IPS-18c (cell line): ENCODE results near the gene CYP26C1.

Experiments
- H3K4me3 ChIP-seq: 2 replicates; pipeline ENCODE4 v1.7.0; 2013; ENCODE audit warnings: low read depth, mild to moderate bottlenecking, low read length, moderate library complexity; ENCODE audit not compliant: insufficient read depth
- H3K9me3 ChIP-seq: one replicate; pipeline ENCODE4 v1.6.1; 2013; ENCODE audit warnings: mild to moderate bottlenecking, low read length, moderate library complexity; ENCODE audit not compliant: control insufficient read depth, insufficient read depth

The CYP26C1 gene, protein sequence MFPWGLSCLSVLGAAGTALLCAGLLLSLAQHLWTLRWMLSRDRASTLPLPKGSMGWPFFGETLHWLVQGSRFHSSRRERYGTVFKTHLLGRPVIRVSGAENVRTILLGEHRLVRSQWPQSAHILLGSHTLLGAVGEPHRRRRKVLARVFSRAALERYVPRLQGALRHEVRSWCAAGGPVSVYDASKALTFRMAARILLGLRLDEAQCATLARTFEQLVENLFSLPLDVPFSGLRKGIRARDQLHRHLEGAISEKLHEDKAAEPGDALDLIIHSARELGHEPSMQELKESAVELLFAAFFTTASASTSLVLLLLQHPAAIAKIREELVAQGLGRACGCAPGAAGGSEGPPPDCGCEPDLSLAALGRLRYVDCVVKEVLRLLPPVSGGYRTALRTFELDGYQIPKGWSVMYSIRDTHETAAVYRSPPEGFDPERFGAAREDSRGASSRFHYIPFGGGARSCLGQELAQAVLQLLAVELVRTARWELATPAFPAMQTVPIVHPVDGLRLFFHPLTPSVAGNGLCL

DNA sequence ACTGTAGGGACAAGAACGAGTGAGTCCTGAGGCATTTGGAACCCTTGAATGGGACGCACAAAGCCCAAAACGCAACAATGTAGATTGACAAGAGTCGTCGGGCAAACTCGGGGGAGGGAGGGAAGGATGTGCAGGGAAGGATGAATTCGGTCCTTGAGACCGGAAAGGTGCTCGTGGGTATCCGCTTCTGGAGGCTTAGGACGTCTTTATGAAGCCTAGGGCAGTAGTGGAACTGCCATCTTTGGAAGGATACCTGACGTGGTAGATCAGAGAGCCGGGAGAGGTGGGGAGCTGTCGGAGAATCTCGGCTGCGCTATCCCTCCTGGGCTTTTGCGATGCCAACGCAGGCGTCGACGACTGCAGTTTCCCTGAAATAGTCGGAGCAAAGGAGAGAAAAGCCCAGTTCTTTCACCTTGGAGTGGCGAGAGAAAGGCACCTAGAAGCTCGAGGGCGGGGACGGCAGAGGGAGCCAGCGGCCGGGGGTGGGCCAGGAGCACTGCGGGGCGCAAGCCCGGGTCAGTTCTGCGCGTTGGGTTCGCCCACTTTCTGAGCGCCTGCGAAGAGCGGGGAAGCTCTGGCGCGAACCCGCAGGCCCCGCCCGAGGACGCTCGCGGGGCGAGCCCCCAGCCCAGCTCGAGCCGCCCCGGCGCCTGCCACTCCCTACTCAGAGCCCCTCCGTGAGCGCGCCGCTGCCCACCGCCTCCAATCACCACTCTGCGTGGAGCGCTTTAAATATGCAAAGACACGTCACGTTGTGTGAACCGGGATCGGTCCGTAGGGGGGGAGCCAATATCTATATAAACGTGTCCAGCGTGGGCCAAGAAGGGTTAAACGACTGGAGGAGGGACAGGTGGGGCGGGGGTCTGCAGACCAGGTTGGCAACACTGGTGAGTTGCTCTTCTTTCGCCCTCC, at the start of gene CYP26C1:
CYP26C1 (plus strand) TSS at position 824 of the 912 bp plus-strand sequence. CDS start 466 bp downstream, outside the sequence.
- H3K4me3 ChIP-seq: peak within 1 kb of the TSS; percentile 44
- H3K9me3 ChIP-seq: no peaks in the 10 kb centered on the region

DNA sequence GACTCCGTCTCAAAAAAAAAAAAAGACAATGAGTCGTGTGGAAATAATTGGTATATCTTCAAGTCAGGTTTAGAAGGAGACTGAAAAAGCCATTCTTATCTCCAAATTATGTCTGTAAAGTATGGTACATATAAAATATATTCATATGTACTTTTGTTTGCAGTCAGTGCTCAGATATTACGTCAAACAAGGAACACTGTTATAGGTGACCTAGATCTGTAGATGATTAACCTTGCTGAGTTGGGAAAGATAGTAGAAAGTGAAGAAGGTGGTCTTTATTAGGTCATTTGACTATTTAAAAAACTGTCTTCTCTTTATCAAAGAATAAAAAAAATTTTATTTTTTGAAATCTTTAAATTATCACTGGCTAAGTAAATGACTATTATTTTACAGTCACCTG, 44.9 kb upstream of the CYP26C1 start:
- Histone ChIP-seq H3K4me3 (no peak overlapping the region), H3K9me3 (no peaks in the 10 kb centered on the region)

DNA sequence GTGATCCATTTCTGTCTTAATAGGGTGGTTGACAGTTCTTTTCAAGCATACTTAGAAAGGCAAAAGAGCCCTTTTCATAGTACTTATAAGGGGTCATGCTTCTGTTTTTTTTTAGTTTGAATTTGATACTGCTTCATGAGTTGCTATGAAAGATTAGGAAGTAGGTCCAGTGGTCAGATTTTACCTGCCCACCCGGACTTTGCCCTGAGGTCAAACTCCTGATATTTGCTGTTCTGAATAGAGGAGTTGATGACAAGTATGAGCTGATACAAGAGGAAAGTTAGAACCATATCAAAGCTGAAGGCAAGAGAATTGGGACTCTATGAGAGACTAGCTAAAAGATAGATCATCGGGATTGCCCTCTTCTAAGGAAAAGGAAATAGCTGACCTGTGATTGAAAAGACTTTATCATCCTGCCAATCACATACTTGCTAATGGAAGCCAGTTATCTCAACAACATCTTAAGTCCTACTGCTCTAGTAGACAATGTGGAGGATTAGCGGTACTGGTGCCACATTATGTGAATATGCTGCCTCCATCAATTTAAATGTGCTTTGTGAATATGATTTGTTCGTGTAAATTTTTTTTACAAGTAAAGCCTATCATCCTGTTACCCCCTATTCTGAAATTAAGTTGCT, 37.5 kb upstream of the CYP26C1 start:
- no peaks in the 10 kb centered on the region for H3K9me3 ChIP-seq
- H3K4me3 ChIP-seq: no peak overlapping the region

DNA sequence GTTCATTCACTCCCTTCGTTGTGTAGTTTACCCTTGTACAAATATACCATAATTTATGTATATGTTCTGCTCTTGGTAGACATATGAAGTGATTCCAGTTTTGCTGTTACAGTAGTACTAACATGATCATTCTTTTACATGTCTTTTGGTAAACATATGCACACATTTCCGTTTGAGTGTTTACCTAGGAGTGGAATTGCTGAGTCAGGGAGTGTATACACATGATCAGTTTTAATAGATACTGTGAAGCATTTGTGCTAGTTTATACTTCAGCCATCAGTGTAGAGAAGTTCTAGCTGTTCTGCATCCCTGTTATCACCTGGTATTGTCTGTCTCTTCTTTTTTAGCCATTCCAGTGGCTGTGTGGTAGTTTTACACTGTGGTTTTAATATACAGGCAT, 34.5 kb upstream of the CYP26C1 start:
- H3K4me3 ChIP-seq: no peak overlapping the region
- H3K9me3 ChIP-seq: no peaks in the 10 kb centered on the region

DNA sequence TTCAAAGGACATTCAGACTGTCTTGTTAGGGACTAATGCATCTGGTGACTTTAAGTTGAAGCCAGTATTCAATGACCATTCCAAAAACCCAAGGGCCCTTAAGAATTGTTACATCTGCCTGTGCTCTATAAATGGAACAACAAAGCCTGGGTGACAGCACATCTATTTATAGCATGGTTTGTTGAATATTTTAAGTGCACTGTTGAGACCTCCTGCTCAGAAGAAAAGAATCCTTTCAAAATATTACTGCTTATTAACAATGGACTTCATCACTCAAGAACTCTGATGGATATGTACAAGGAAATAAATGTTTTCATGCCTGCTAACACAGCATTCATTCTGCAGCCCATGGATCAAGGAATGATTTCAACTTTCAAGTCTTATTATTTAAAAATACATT, 33.1 kb upstream of the CYP26C1 start:
- H3K9me3 ChIP-seq: no peaks in the 10 kb centered on the region
- no peak overlapping the region for H3K4me3 ChIP-seq

DNA sequence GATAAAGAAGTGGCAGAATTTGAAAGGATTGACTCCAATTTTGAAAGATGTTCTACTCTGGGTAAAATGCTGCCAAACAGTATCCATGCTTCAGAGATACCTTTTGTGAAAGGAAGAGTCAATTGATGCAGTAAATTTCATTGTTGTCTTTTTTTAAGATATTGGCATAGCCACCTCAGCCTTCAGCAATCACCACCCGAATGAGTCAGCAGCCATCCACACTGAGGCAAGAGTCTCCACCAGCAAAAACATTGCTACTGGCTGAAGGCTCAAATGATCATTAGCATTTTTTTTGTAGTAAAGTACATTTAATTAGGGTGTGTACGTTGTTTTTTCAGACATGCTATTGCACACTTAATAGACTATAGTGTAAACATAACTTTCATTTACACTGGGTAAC, 31.7 kb upstream of the CYP26C1 start:
- no peaks in the 10 kb centered on the region for H3K9me3 ChIP-seq
- H3K4me3 ChIP-seq: no peak overlapping the region

DNA sequence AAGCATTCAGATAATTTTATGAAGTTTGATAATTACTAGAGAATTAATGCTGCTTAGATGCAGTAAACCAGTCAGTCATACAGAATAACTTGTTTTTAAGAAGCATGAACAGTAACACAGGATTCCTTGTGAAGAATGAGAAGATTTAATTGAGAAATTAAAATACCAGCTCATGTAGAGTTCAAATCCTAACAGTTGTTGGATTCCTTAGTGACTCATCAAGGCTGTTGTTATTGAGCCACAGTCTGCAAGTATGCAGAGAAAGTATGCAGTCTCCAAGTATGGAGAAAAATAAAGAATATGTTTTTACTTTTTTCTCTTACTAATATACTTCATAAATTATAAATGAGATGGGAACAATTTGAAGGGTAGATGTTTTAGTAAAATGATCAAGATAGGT, 30.2 kb upstream of the CYP26C1 start:
- Histone ChIP-seq H3K4me3 (no peak overlapping the region), H3K9me3 (no peaks in the 10 kb centered on the region)

DNA sequence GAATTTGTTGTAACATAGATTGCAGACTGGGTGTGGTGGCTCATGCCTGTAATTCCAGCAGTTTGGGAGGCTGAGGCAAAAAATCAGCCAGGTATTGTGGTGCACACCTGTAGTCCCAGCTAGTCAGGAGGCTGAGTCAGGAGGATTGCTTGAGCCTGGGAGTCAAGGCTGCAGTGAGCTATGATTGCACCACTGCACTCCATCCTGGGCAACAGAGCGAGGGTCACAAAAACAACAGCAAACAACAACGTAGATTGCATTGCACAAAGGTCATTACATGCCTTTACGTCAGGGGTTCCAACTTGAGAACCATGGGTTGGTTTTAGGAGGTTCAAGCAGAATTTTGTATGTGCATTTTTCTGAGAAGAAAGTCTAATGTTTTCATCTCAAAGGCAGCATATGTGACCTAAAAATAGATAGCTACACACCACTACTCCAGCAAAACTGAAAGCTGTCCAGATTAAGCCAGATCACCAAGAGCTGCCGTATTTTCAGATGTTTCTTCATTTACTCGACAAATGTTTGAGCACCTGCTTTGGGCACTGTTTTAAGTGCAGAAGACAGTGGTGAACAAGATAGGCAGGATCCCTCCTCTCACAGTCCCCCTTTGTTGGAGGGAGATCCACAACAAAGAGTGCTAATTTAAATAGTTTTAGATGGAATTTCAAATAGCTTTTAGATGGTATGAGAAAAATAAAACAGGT, 28.3 kb upstream of the CYP26C1 start:
- Histone ChIP-seq H3K4me3 (no peak overlapping the region), H3K9me3 (no peaks in the 10 kb centered on the region)

DNA sequence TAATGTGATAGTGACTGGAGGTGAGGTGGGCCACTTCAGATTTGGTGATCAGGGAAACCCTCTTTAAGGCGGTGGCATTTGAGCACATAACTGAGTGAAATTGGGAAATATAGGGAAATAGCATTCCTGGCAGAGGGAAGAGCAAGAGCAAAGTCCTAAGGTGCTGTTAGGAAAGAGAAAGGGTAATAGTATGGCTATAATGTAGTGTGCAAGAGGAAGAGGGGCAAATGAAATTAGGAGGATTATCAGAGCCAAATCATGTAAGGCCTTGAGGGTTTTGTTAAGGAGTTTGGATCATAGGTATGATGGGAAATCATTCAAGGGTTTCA, 27.8 kb upstream of the CYP26C1 start:
- H3K9me3 ChIP-seq: no peaks in the 10 kb centered on the region
- H3K4me3 ChIP-seq: no peak overlapping the region

DNA sequence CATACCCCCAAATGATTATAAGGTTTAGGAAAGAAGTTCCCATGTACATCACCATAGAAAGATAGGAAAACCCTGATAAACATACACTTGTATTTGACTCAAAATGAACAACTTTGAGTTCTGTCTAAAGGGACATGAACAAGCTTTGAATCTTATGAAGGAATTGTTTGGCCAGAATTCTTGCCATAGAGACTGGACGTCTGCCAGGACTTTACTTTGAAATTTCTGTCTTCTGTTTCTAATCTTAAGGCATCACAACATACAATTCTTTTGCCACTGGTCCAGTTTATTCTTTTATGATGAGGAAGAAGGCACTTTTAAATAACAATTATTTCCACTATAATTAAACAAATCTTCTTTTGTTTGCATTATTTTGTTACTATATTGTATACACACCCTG, 26.2 kb upstream of the CYP26C1 start:
- Histone ChIP-seq H3K9me3 (no peaks in the 10 kb centered on the region), H3K4me3 (no peak overlapping the region)

DNA sequence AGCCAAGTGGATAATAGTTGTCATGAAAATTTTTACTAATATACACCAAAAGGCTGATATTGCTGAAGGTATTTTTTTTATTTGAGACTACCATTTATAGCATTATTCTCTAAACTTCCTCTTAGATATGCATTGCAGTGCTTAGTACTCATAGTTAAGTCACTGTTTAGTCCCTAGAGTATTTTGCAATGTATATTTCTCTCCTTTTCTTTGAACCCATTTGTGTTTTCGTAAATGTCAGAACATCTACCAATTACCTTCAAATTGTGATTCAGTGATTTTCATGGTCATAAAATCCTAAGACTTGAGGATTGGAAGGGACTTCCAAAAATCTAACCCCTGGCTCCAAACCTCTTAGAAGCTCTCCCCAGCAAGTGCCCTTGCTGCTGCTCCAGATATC, 21.5 kb upstream of the CYP26C1 start:
- H3K9me3 ChIP-seq: no peaks in the 10 kb centered on the region

DNA sequence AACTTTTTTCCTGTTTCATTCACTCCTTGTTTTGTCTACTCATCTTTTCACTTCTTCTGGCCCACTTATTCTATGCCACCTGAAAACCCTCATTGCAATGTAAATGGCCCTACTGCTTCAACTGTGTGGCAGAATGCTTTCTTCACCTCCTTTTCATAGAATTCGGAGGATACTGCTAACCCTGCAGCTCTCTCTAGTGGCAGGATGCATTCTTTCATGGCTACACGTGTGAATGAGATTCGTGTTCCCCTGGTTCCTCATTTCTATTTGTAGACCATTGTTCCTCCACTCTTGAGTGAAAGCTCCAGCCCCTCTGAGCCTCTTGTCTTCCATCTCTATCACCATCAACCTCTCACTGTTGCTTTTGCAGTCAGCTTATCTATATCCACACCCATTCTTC, 20.9 kb upstream of the CYP26C1 start:
- Histone ChIP-seq H3K9me3 (no peaks in the 10 kb centered on the region), H3K4me3 (no peak overlapping the region)

More for the DNA sequence above, 21.5 kb upstream of the CYP26C1 start:
- no peak overlapping the region for H3K4me3 ChIP-seq

DNA sequence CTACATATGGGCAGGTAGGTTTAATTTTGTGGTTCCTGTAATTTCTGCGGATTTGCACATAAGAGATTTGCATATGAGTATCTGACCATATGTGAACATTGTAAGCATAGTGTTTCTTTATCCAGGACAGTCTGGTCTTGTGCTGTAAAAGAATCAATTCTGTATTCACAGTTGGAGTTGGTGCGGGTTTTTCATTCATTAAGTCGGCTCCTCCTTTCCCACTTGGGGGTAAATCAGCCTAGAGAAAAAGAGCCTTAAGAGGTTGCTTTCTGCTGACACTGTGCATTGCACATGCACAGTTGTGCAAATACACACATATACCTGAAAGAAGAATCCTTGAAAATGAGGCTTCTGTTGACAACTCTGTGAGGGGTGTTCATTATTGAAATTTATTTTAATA, 6.1 kb upstream of the CYP26C1 start:
- H3K4me3 ChIP-seq: no peak overlapping the region

DNA sequence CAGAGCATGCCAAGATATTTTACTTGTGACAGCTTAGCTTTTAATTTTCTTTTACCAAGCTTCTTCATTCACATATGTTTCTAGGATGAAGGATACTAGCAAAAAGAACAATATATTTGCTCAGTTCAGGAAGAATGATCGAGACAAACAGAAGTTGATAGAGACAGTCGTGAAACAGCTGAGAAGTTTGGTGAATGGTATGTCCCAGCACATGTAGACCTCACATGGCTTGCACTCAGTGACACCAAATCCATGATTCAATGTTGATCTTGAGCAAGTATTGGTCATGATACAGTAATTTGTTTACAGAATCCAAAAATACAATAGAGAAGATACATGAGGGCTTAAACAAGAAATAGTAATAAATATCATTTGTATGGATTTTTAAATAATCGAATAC, 2.5 kb upstream of the CYP26C1 start:
- no peaks in the 10 kb centered on the region for H3K9me3 ChIP-seq
- no peak overlapping the region for H3K4me3 ChIP-seq

More for the DNA sequence above, 6.1 kb upstream of the CYP26C1 start:
- H3K9me3 ChIP-seq: no peaks in the 10 kb centered on the region

DNA sequence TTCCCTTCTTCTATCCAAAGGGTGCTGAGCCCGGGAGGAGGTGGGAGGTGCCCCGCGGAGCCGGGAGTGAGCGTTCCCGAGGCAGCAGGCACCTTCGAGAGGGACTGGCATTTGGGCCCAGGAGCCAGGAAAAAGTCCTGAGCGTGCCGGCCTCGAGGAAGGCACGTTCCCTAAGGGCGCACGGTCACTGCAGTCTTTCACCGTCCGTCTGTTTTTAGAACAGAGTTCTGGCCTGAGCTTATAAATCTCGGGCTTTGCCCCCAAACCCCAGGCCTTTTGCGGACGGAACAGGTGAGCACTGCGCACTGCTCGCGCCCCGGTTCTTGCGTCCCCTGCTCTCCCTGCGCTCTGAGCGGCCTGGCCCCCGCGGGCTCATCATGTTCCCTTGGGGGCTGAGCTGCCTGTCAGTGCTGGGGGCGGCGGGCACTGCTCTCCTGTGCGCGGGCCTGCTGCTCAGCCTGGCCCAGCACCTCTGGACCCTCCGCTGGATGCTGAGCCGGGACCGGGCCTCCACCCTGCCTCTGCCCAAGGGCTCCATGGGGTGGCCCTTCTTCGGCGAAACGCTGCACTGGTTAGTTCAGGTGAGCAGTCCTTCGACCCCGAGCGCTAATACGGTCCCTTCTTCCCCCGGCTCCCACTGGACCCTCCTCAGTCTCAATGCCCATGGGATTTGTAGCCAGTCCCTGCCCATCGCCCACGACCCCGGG, 442 bp downstream of the CYP26C1 start:
- Histone ChIP-seq H3K4me3 (peak overlapping the region; percentile 44), H3K9me3 (no peaks in the 10 kb centered on the region)
